OCI-LY3 (cell line): ENCODE measurements around the gene ELAVL3.

ENCODE experiments used
- H2AFZ ChIP-seq: fragments of 200-600, 300-600 bp; shearing (Covaris generic); 2 replicates; pipeline ENCODE4 v1.6.0; 2014; ENCODE audit warnings: antibody characterized with exemption, low read depth, low read length
- H3K27ac ChIP-seq: fragments of 200-600, 300-600 bp; sonication (generic); 2 replicates; pipeline ENCODE4 v1.5.1; 2014; ENCODE audit warnings: mild to moderate bottlenecking, low read length, moderate library complexity, mixed read lengths
- H3K27me3 ChIP-seq: fragments of 200-600, 300-600 bp; sonication (generic); 2 replicates; pipeline ENCODE4 v1.6.1; 2014; ENCODE audit warnings: low read depth, low read length, mixed read lengths
- H3K36me3 ChIP-seq: fragments of 200-600, 300-600 bp; sonication (generic); replicated peaks from 2 replicates; pipeline ENCODE3; 2014; ENCODE audit warnings: low read depth, low read length, mixed read lengths
- H3K4me1 ChIP-seq: fragments of 300-600, 200-600 bp; sonication (generic); 2 replicates; pipeline ENCODE4 v1.6.1; 2014; ENCODE audit warnings: low read length, mixed read lengths
- H3K4me2 ChIP-seq: fragments of 200-600, 300-600 bp; sonication (generic); 2 replicates; pipeline ENCODE4 v1.6.1; 2014; ENCODE audit warnings: low read length, mixed read lengths
- H3K4me3 ChIP-seq: fragments of 300-600, 200-600 bp; sonication (generic); 2 replicates; pipeline ENCODE4 v1.5.1; 2014; ENCODE audit warnings: antibody characterized with exemption, mild to moderate bottlenecking, low read length, moderate library complexity
- H3K79me2 ChIP-seq: fragments of 300-600, 200-600 bp; shearing (Covaris generic); 2 replicates; pipeline ENCODE4 v1.6.1; 2014; ENCODE audit warnings: mild to moderate bottlenecking, low read length, mixed read lengths
- H3K9ac ChIP-seq: fragments of 300-600, 200-600 bp; shearing (Covaris generic); 2 replicates; pipeline ENCODE4 v1.6.0; 2014; ENCODE audit warnings: mild to moderate bottlenecking, low read length, moderate library complexity
- H3K9me3 ChIP-seq: fragments of 200-600, 300-600 bp; shearing (Covaris generic); 2 replicates; pipeline ENCODE4 v1.6.1; 2014; ENCODE audit warnings: low read length, mixed read lengths; ENCODE audit not compliant: insufficient read depth
- H4K20me1 ChIP-seq: fragments of 200-600, 300-600 bp; sonication (generic); 2 replicates; pipeline ENCODE4 v1.6.1; 2016; ENCODE audit warnings: low read length, mixed read lengths; ENCODE audit not compliant: insufficient read depth
- EZH2phosphoT487 ChIP-seq: fragments of 200-600 bp; shearing (Covaris generic); IDR thresholded peaks from 2 replicates; pipeline ENCODE4 v1.6.1; 2018; ENCODE audit warnings: antibody characterized with exemption, mixed run types, low read depth
- TF ChIP-seq, protein P1 (sequence below): fragments of 200-600, 300-600 bp; sonication (generic); IDR thresholded peaks from 2 replicates; pipeline ENCODE4 v1.5.1; 2014; ENCODE audit warnings: antibody characterized with exemption, low read length, low read depth

Gene ELAVL3

DNA sequence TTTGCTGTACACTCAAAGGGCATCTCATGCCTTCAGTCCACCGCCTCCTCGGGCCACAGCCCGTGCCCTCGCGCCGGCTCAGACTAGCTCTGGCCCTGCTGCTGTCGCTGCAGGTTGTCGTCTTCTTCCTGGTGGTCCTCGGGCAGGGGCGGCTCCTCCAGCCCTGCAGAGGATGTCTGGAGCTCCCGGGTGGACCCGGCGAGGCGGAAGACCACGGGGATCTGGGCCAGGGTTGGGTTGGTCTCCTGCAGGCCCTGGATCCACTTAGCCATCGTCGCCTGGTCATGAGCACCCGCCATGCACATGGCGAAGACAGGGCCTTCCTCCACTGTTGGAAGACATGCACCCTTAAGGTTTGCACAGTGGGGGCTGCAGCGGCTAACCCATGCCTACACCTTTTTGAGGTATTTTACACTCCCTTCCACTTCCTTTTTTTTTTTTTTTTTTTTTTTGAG lies 25.3 kb upstream of the ELAVL3 start:
- peak overlapping the region; percentile 4; the same call in 1 of the 2 replicates for H2AFZ ChIP-seq
- TF ChIP-seq, protein P1, sequence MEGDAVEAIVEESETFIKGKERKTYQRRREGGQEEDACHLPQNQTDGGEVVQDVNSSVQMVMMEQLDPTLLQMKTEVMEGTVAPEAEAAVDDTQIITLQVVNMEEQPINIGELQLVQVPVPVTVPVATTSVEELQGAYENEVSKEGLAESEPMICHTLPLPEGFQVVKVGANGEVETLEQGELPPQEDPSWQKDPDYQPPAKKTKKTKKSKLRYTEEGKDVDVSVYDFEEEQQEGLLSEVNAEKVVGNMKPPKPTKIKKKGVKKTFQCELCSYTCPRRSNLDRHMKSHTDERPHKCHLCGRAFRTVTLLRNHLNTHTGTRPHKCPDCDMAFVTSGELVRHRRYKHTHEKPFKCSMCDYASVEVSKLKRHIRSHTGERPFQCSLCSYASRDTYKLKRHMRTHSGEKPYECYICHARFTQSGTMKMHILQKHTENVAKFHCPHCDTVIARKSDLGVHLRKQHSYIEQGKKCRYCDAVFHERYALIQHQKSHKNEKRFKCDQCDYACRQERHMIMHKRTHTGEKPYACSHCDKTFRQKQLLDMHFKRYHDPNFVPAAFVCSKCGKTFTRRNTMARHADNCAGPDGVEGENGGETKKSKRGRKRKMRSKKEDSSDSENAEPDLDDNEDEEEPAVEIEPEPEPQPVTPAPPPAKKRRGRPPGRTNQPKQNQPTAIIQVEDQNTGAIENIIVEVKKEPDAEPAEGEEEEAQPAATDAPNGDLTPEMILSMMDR: no peak
- no peak for TF ChIP-seq EZH2phosphoT487
- H3K4me3 ChIP-seq: peak overlapping the region; percentile 79
- peak overlapping the region; percentile 44 for H3K27ac ChIP-seq
- H3K79me2 ChIP-seq: peaks cover 9% of the 10 kb centered on the region; the same call in 1 of the 2 replicates
- H3K27me3 ChIP-seq: no peaks in the 10 kb centered on the region
- no peaks in the 10 kb centered on the region for H4K20me1 ChIP-seq
- H3K9ac ChIP-seq: peak overlapping the region; percentile 57
- no peaks in the 10 kb centered on the region for H3K9me3 ChIP-seq
- peak overlapping the region; percentile 88 for H3K4me2 ChIP-seq
- peaks cover under 1% of the 10 kb centered on the region for H3K36me3 ChIP-seq
- peaks cover 17% of the 10 kb centered on the region for H3K4me1 ChIP-seq

DNA sequence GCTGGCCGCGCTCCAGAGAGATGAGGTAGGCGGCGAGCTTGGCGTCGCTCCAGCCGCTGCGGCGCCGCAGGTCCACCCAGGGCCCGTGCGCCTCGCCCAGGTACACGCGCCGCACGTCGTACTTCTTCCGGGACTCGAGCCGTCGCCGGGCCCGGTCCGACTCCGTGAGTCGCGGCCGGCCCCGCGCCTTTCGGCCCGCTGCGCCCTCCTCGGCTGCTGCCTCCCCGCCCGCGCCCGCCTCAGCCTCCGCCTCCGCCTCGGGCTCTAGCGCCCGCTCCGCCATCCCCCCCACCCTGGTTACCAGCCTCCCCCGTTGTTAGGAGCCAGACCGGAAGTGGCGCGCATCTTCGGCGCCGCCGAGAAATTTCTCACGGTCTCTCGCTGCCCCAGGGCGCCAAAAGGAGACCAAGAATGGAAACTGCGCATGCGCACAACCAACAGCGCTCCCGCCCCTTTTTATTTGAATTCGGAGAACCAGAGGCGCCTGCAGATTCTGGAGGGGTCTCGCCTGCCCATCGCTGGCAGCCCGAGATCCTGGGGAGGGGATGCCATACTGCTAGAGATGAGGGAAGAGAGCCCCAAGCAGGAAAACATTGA lies 24.8 kb upstream of the ELAVL3 start, which contains the start of gene ZNF653:
TSS of gene ZNF653 (minus strand) at position 336 of the 597 bp plus-strand sequence. CDS start at position 283, 53 bp downstream.
- H3K27ac ChIP-seq: peak within 1 kb of the TSS; percentile 62

DNA sequence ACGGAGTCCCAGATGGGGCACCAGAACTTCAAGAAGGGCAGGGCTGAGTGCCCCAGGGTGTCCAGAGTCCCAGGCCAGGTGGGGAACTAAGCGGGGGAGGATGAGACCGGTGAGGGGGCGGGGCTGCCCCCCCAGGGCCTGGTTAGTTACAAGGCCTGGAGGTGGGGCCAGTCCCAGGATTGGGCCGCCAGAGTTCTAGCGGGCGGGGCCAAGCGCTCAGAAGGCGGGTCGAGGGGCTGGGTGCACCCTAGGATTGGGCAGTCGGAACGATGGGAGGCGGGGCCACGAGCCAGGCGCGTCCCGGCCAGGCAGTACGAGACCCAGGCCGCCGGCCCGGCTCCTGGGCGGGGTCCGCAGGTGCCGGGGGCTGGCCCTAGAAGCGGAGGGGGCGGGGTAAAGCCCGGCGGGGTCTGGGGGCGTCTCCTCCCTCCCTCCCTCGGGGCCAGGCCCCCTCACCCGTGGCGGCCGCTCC lies 24.2 kb upstream of the ELAVL3 start:
- no peak for TF ChIP-seq EZH2phosphoT487
- TF ChIP-seq, protein P1: no peak
- H3K4me3 ChIP-seq: peak overlapping the region; percentile 79
- H4K20me1 ChIP-seq: no peaks in the 10 kb centered on the region
- H2AFZ ChIP-seq: peak overlapping the region; percentile 62; the same call in 1 of the 2 replicates
- H3K79me2 ChIP-seq: peaks cover 9% of the 10 kb centered on the region; the same call in 1 of the 2 replicates
- no peaks in the 10 kb centered on the region for H3K27me3 ChIP-seq
- peak overlapping the region; percentile 88 for H3K4me2 ChIP-seq
- peak overlapping the region; percentile 79 for H3K9ac ChIP-seq
- no peaks in the 10 kb centered on the region for H3K9me3 ChIP-seq
- H3K4me1 ChIP-seq: peaks cover 17% of the 10 kb centered on the region
- H3K36me3 ChIP-seq: no peaks in the 10 kb centered on the region
- H3K27ac ChIP-seq: peak overlapping the region; percentile 62

More for the DNA sequence above, 24.8 kb upstream of the ELAVL3 start, which contains the start of gene ZNF653:
- Histone ChIP-seq H3K9ac (peak within 1 kb of the TSS; percentile 79), H3K27me3 (no peaks in the 10 kb centered on the region), H4K20me1 (no peaks in the 10 kb centered on the region), H3K4me1 (peaks cover 17% of the 10 kb centered on the region), H2AFZ (peak within 1 kb of the TSS; percentile 62), H3K79me2 (peaks cover 9% of the 10 kb centered on the region; the same call in 1 of the 2 replicates), H3K36me3 (no peaks in the 10 kb centered on the region), H3K4me3 (peak within 1 kb of the TSS; percentile 79), H3K9me3 (no peaks in the 10 kb centered on the region), H3K4me2 (peak within 1 kb of the TSS; percentile 88)
- TF ChIP-seq EZH2phosphoT487: no peak
- TF ChIP-seq, protein P1: no peak

- Histone ChIP-seq H3K36me3 (no peaks in the 10 kb centered on the region), H3K27me3 (no peaks in the 10 kb centered on the region), H3K27ac (0 out of 2 replicates have a peak overlapping the region, but pooled peaks have one; percentile 9), H3K9ac (peak overlapping the region; percentile 58), H2AFZ (no peak overlapping the region), H3K4me2 (peak overlapping the region; percentile 88), H4K20me1 (no peaks in the 10 kb centered on the region), H3K9me3 (no peaks in the 10 kb centered on the region), H3K4me3 (peak overlapping the region; percentile 79), H3K79me2 (peaks cover 9% of the 10 kb centered on the region; the same call in 1 of the 2 replicates), H3K4me1 (peaks cover 17% of the 10 kb centered on the region)
- no peak for TF ChIP-seq EZH2phosphoT487
- TF ChIP-seq, protein P1: no peak
Observed at GRCh38 chr19:11504502-11505031, 23.7 kb upstream of the ELAVL3 start.
